Heart left ventricle (tissue), 16 donors: ENCODE data around the gene HOOK2. TPM values are rescaled to one million over a fixed set of nuclear protein-coding genes. Genes with fewer than 3 reads are reported as not detected.

ENCODE experiments used
- ATAC-seq, 4 donors: fragments of 200-7000 bp; cut with Tn5 transposase; one replicate each; pipeline ENCODE4 v1.9.1; 2020 to 2022; ENCODE audit warnings: moderate library complexity in 4 of 4, mild to moderate bottlenecking in 3 of 4, moderate number of reproducible peaks in 1 of 4
- DNase-seq, 5 donors: peaks; one replicate each; pipeline ENCODE4 v3.0.0-alpha.2; 2020
- H3K27ac ChIP-seq, 12 donors: fragments of 200-600 bp; sonication (generic) in 4 of 12; one replicate each; pipeline versions ENCODE4 v1.5.0 to v1.8.0; 2016 to 2022; ENCODE audit warnings: mild to moderate bottlenecking in 2 of 12
- H3K27me3 ChIP-seq, 9 donors: fragments of 200-600 bp; sonication (generic) in 2 of 9; one replicate each; pipeline versions ENCODE4 v1.5.1 to v1.8.0; 2016 to 2022; ENCODE audit warnings: mild to moderate bottlenecking in 3 of 9
- H3K36me3 ChIP-seq, 9 donors: fragments of 200-600 bp; sonication (generic) in 2 of 9; one replicate each; pipeline versions ENCODE4 v1.5.0 to v1.8.0; 2018 to 2022; ENCODE audit warnings: mild to moderate bottlenecking in 2 of 9
- H3K4me1 ChIP-seq, 12 donors: fragments of 200-600 bp; sonication (generic) in 4 of 12; one replicate each; pipeline versions ENCODE4 v1.5.0 to v1.8.0; 2016 to 2022; ENCODE audit warnings: mild to moderate bottlenecking in 3 of 12
- H3K4me3 ChIP-seq, 12 donors: fragments of 200-600 bp; sonication (generic) in 4 of 12; one replicate each; pipeline versions ENCODE4 v1.5.0 to v1.8.0; 2017 to 2022; ENCODE audit warnings: mild to moderate bottlenecking in 9 of 12, moderate library complexity in 4 of 12
- H3K9me3 ChIP-seq, 12 donors: fragments of 200-600 bp; sonication (generic) in 4 of 12; one replicate each; pipeline versions ENCODE4 v1.5.0 to v1.8.0; 2016 to 2022; ENCODE audit warnings: mild to moderate bottlenecking in 1 of 12
- POLR2A ChIP-seq, 2 donors: fragments of 450-650 bp; IDR thresholded peaks; one replicate each; pipeline ENCODE4 v1.6.1; 2017; ENCODE audit warnings: antibody characterized with exemption in 2 of 2, mild to moderate bottlenecking in 2 of 2, moderate library complexity in 2 of 2
- WGBS, 4 donors: extraction: QIAGEN DNeasy Blood & Tissue Kit in 2 of 4; methylation state at CpG; one replicate each; pipeline versions ENCODE4 v1.1.5 to v1.1.7; 2013 to 2018; 5-methylcytosine and 5-hydroxymethylcytosine counted together
- intact Hi-C, 10 donors: fragments of 100-400 bp; cut with DNase I; formaldehyde crosslinking; loops; one replicate each; pipeline versions ENCODE4 v1.11.1 to v1.14.2; 2022
- polyA plus RNA-seq, 2 donors: library from polyadenylated mRNA; stranded (reverse); fragments of 200-250 nt; gene quantifications; one replicate each; pipeline ENCODE4 v1.2.3, GENCODE V29; 2013
- total RNA-seq, 9 donors: library from RNA; depleted of rRNA in 2 of 9; stranded (reverse); fragments of >200 nt in 2 of 9; fragmentation: NEBNext Ultra II Directional in 3 of 9; extraction: Animal tissue kit (Norgen Biotek cat#: 25700) in 3 of 9; gene quantifications; one replicate each; pipeline versions ENCODE4 v1.1.0 to v1.2.4, GENCODE V29; 2016 to 2023
- TF ChIP-seq, protein P1 (sequence below), 12 donors: fragments of 200-600 bp; sonication (generic) in 4 of 12; IDR thresholded peaks; one replicate each; pipeline versions ENCODE4 v1.5.0 to v1.8.0; 2018 to 2022; ENCODE audit warnings: antibody characterized with exemption in 12 of 12, mild to moderate bottlenecking in 5 of 12
- donor health status: ischemic (EF 13 %, LVEDD 7.1; RV severe dilation, severe dysfunction).
- donor health status: healthy with polysubstance abuse.
- donor health status: DM: no; HTN: yes; CAD: no.
- donor health status: DM: no; HTN: no; CAD: no.
- donor health status: ischemic (EF 25% LVEDD 6.9; RV normal size, moderate dysfunction).
- donor health status: ischemic (EF 25% LVEDD 5.7; RV mildly dilated, moderate dysfunction).
- donor health status: healthy.
- donor health status: DM: yes; HTN: yes; CAD: no.
- donor health status: ischemic (EF 35%, LVEDD 5.7; RV mildly dilated, moderate dysfunction).
- donor health status: nonischemic (EF 11% LVEDD 7.7; RV severe dilation, severe dysfunction).
- donor health status: DM: yes; HTN: yes; CAD: no.
- donor health status: PGD.
- donor health status: ischemic (EF 29% LVEDD 5.4; RV normal size, mild dysfunction).
- donor health status: nonischemic (EF 23%, LVEDD 6.1; RV moderate dilation, normal function).

The HOOK2 gene
- total and polyA plus RNA-seq, 11 donors = 29.9 to 90.1 (median 62.6) TPM

DNA sequence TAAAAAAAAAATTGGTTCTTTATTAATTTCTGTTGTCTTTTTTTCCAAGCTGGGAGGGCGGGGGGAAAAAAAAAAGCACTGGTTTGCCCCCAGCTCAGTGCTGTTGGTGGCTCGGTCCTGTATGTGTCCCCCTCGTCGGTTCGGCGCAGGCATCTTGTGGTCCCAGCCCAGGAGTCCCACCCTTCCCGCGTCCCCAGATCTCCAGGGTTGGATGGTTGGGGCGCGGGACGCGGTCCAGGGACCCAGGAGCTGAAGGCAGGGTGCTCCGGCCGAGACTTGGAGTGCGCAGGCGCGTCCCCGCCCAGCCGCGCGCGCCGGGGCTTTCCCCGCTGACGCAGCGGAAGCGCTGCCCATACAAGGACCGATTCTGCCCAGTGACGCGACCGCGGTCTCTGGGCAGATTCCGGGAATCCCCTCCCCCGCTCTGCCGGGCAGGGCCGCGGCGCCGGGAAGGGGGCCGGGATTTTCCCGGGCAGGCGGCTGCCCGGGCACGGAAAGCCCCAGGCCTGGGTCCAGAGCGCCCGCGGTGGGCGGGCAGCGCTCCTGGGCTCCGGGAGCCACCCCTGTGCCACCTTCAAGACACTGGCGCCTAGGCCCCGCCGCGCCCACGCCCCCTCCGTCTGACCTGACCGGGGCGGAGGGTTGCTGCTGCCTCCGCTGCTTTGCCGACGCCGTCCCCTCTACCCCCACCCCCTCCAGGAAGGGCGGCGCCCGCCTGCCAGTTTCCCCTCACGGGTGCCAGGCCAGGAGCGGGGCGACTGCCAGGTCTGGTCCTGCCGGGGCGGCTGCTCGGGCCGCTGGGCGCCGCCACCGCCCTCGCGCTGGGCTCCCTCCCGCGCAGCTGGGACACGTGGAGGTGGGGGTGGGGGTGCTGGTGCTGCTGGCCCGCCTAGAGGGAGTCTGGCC is 18.2 kb upstream of the HOOK2 start:
- no peaks in the 10 kb centered on the region for H3K9me3 ChIP-seq
- intact Hi-C loops = loop anchor here in 3 of 10 donors (2.0 kb wide), 2 partner anchors 15 to 17 kb away; no protein-coding TSS in a partner anchor
- peak overlapping the region; percentile 95 to 100 (median 99) for H3K27ac ChIP-seq
- DNase-seq (peak; percentile 94 to 97 (median 95)), ATAC-seq (peak; percentile 35 to 54 (median 45))
- peaks cover 3 to 49% (median 31%) of the 10 kb centered on the region in 12 donors for H3K4me1 ChIP-seq
- TF ChIP-seq POLR2A (IDR thresholded peaks at IDR 0.05) = peak in 1 of 2 donors; percentile 78
- TF ChIP-seq, protein P1, sequence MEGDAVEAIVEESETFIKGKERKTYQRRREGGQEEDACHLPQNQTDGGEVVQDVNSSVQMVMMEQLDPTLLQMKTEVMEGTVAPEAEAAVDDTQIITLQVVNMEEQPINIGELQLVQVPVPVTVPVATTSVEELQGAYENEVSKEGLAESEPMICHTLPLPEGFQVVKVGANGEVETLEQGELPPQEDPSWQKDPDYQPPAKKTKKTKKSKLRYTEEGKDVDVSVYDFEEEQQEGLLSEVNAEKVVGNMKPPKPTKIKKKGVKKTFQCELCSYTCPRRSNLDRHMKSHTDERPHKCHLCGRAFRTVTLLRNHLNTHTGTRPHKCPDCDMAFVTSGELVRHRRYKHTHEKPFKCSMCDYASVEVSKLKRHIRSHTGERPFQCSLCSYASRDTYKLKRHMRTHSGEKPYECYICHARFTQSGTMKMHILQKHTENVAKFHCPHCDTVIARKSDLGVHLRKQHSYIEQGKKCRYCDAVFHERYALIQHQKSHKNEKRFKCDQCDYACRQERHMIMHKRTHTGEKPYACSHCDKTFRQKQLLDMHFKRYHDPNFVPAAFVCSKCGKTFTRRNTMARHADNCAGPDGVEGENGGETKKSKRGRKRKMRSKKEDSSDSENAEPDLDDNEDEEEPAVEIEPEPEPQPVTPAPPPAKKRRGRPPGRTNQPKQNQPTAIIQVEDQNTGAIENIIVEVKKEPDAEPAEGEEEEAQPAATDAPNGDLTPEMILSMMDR (IDR thresholded peaks at IDR 0.05) = peak in 3 of 12 donors; percentile 16 to 25 (median 23)
- peaks cover 0 to 19% (median 12%) of the 10 kb centered on the region in 9 donors for H3K36me3 ChIP-seq
- WGBS, 4 donors = 0 to 1% (median 0%) methylated on average over 25 to 81 of the region's 81 CpGs
- peak overlapping the region; percentile 43 to 99 (median 84) for H3K4me3 ChIP-seq
- H3K27me3 ChIP-seq = no peaks in the 10 kb centered on the region

- ATAC-seq = no peak
- DNase-seq = no peak
Measured at GRCh38 chr19:12792853-12793289, 17.5 kb upstream of the HOOK2 start.

DNA sequence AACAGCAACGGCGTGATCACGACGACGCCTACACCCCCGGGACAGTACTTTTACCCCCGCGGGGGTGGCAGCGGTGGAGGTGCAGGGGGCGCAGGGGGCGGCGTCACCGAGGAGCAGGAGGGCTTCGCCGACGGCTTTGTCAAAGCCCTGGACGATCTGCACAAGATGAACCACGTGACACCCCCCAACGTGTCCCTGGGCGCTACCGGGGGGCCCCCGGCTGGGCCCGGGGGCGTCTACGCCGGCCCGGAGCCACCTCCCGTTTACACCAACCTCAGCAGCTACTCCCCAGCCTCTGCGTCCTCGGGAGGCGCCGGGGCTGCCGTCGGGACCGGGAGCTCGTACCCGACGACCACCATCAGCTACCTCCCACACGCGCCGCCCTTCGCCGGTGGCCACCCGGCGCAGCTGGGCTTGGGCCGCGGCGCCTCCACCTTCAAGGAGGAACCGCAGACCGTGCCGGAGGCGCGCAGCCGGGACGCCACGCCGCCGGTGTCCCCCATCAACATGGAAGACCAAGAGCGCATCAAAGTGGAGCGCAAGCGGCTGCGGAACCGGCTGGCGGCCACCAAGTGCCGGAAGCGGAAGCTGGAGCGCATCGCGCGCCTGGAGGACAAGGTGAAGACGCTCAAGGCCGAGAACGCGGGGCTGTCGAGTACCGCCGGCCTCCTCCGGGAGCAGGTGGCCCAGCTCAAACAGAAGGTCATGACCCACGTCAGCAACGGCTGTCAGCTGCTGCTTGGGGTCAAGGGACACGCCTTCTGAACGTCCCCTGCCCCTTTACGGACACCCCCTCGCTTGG is 16.9 kb upstream of the HOOK2 start:
- H3K4me1 ChIP-seq = peaks cover 3 to 62% (median 42%) of the 10 kb centered on the region in 12 donors
- no peak for ATAC-seq

More at GRCh38 chr19:12792853-12793289, 17.5 kb upstream of the HOOK2 start:
- no peaks in the 10 kb centered on the region for H3K9me3 ChIP-seq
- TF ChIP-seq, protein P1 (IDR thresholded peaks at IDR 0.05) = no peak
- no peak for TF ChIP-seq POLR2A (IDR thresholded peaks at IDR 0.05)
- H3K27ac ChIP-seq = peak overlapping the region; percentile 95 to 100 (median 99)
- H3K36me3 ChIP-seq = peaks cover 0 to 12% (median 8%) of the 10 kb centered on the region in 9 donors
- no peaks in the 10 kb centered on the region for H3K27me3 ChIP-seq
- peak overlapping the region; percentile 43 to 99 (median 84) for H3K4me3 ChIP-seq
- intact Hi-C loops = loop anchor here in 1 of 10 donors (2.0 kb wide), 1 partner anchor 14 kb away; no protein-coding TSS in a partner anchor
- WGBS, 4 donors = 0 to 1% (median 0%) methylated on average over 22 of the region's 22 CpGs
- peaks cover 3 to 56% (median 38%) of the 10 kb centered on the region in 12 donors for H3K4me1 ChIP-seq

More for the DNA sequence above, 16.9 kb upstream of the HOOK2 start:
- Histone ChIP-seq H3K27me3 (no peaks in the 10 kb centered on the region), H3K9me3 (no peaks in the 10 kb centered on the region), H3K4me3 (peak overlapping the region; percentile 43 to 99 (median 84)), H3K27ac (peak overlapping the region; percentile 95 to 100 (median 99)), H3K36me3 (peaks cover 0 to 12% (median 5%) of the 10 kb centered on the region in 9 donors)
- peak; percentile 63 to 87 (median 75) for DNase-seq
- TF ChIP-seq, protein P1 (IDR thresholded peaks at IDR 0.05) = no peak
- TF ChIP-seq POLR2A (IDR thresholded peaks at IDR 0.05) = peak in 1 of 2 donors; percentile 16
- WGBS, 4 donors = 0% methylated on average over 35 to 84 of the region's 84 CpGs
- intact Hi-C loops = loop anchor here in 1 of 10 donors (2.0 kb wide), 1 partner anchor 13 kb away; no protein-coding TSS in a partner anchor
